DND-41 (cell line): ENCODE measurements around the gene ANKRD31.
"Not testable (repeated sequence)": the region's sequence is repeated elsewhere in the genome, so short reads cannot be mapped to it uniquely, and the experiment has no call there.

Source experiments
- ATAC-seq: fragments of 200-7000 bp; cut with Tn5 transposase; 3 replicates; pipeline ENCODE4 v1.9.1; 2021; ENCODE audit warnings: low read depth; ENCODE audit not compliant: insufficient read depth
- DNase-seq: peaks from one replicate; pipeline ENCODE4 v3.0.0-alpha.2; 2020
- H2AFZ ChIP-seq: 2 replicates; pipeline ENCODE4 v1.6.0; 2012; ENCODE audit warnings: low read depth, low read length
- H3K27ac ChIP-seq: 2 replicates; pipeline ENCODE4 v1.5.1; 2012; ENCODE audit warnings: low read length, inconsistent platforms
- H3K27me3 ChIP-seq: fragments of 200-600 bp; sonication (generic); 2 replicates; pipeline ENCODE4 v1.6.0; 2012; ENCODE audit warnings: low read length, mild to moderate bottlenecking, inconsistent platforms; ENCODE audit not compliant: insufficient read depth, poor library complexity
- H3K36me3 ChIP-seq: 2 replicates; pipeline ENCODE4 v1.5.1; 2012; ENCODE audit warnings: low read length, inconsistent platforms; ENCODE audit not compliant: insufficient read depth
- H3K4me1 ChIP-seq: 2 replicates; pipeline ENCODE4 v1.5.1; 2012; ENCODE audit warnings: mild to moderate bottlenecking, low read length; ENCODE audit not compliant: insufficient read depth
- H3K4me2 ChIP-seq: 2 replicates; pipeline ENCODE4 v1.6.0; 2012; ENCODE audit warnings: mild to moderate bottlenecking, moderate library complexity, low read length, inconsistent platforms; ENCODE audit not compliant: insufficient read depth
- H3K4me3 ChIP-seq, 2 experiments: fragments of 200-600 bp in 1 of 2; shearing (Covaris generic) in 1 of 2; 2 replicates each; pipeline ENCODE4 v1.5.1; 2012 to 2016; ENCODE audit warnings: inconsistent platforms in 2 of 2, low read length in 2 of 2, mild to moderate bottlenecking in 2 of 2, low read depth in 1 of 2, moderate library complexity in 1 of 2
- H3K79me2 ChIP-seq: 2 replicates; pipeline ENCODE4 v1.6.0; 2012; ENCODE audit warnings: low read length, inconsistent platforms; ENCODE audit not compliant: insufficient read depth
- H3K9ac ChIP-seq: 2 replicates; pipeline ENCODE4 v1.6.0; 2012; ENCODE audit warnings: low read depth, mild to moderate bottlenecking, inconsistent platforms, low read length, moderate library complexity
- H3K9me3 ChIP-seq: 2 replicates; pipeline ENCODE4 v1.5.1; 2012; ENCODE audit warnings: low read length, moderate library complexity, mild to moderate bottlenecking, inconsistent platforms; ENCODE audit not compliant: insufficient read depth, severe bottlenecking
- H4K20me1 ChIP-seq: 2 replicates; pipeline ENCODE4 v1.6.0; 2012; ENCODE audit warnings: low read length; ENCODE audit not compliant: insufficient read depth
- EZH2 ChIP-seq: IDR thresholded peaks from 3 replicates; pipeline ENCODE4 v1.6.1; 2012; ENCODE audit warnings: borderline replicate concordance, low read depth, mild to moderate bottlenecking, moderate library complexity, low read length, inconsistent platforms; ENCODE audit not compliant: severe bottlenecking
- TF ChIP-seq, protein P1 (sequence below): IDR thresholded peaks from 2 replicates; pipeline ENCODE4 v1.5.1; 2012; ENCODE audit warnings: borderline replicate concordance, low read length, moderate library complexity, mild to moderate bottlenecking; ENCODE audit not compliant: poor library complexity, severe bottlenecking; ENCODE audit errors: extremely low read depth

Gene ANKRD31

DNA sequence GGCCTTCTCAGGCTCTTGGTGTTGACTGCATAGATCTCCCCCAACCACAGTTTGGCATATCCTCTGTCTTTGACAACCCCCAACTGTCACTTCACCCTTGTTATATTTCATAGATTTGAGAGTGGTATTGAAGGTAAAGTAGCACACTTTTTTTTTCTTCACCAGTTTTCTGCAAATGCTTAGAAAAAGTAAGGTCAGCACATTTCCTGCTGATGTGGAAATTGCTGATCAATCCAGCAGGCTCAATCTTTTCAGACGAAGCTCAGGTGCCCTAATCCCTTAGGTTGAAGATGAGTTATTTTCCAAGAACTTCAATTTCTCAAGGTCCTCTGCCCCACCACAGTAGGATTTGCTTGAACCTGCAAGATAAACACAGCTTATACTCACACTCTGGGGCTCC lies 38.5 kb upstream of the ANKRD31 start:
- H3K4me2 ChIP-seq, result no peak overlapping the region
- TF ChIP-seq, protein P1, sequence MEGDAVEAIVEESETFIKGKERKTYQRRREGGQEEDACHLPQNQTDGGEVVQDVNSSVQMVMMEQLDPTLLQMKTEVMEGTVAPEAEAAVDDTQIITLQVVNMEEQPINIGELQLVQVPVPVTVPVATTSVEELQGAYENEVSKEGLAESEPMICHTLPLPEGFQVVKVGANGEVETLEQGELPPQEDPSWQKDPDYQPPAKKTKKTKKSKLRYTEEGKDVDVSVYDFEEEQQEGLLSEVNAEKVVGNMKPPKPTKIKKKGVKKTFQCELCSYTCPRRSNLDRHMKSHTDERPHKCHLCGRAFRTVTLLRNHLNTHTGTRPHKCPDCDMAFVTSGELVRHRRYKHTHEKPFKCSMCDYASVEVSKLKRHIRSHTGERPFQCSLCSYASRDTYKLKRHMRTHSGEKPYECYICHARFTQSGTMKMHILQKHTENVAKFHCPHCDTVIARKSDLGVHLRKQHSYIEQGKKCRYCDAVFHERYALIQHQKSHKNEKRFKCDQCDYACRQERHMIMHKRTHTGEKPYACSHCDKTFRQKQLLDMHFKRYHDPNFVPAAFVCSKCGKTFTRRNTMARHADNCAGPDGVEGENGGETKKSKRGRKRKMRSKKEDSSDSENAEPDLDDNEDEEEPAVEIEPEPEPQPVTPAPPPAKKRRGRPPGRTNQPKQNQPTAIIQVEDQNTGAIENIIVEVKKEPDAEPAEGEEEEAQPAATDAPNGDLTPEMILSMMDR, result no peak
- TF ChIP-seq EZH2, result no peak
- no peak overlapping the region for H3K4me3 ChIP-seq
- DNase-seq, result no peak
- H3K79me2 ChIP-seq, result no peaks in the 10 kb centered on the region
- H3K27ac ChIP-seq, result no peak overlapping the region
- H3K27me3 ChIP-seq, result no peaks in the 10 kb centered on the region
- no peaks in the 10 kb centered on the region for H4K20me1 ChIP-seq
- no peaks in the 10 kb centered on the region for H3K36me3 ChIP-seq
- ATAC-seq, result no peak
- H2AFZ ChIP-seq, result no peak overlapping the region
- H3K9me3 ChIP-seq, result no peaks in the 10 kb centered on the region
- no peak overlapping the region for H3K9ac ChIP-seq
- H3K4me1 ChIP-seq, result no peaks in the 10 kb centered on the region

- Histone ChIP-seq H2AFZ (no peak overlapping the region), H3K4me2 (no peak overlapping the region), H3K4me3 (no peak overlapping the region), H3K27me3 (no peaks in the 10 kb centered on the region), H3K9ac (no peak overlapping the region), H4K20me1 (no peaks in the 10 kb centered on the region), H3K27ac (no peak overlapping the region), H3K36me3 (no peaks in the 10 kb centered on the region), H3K4me1 (no peaks in the 10 kb centered on the region), H3K79me2 (no peaks in the 10 kb centered on the region), H3K9me3 (no peaks in the 10 kb centered on the region)
- DNase-seq (no peak), ATAC-seq (no peak)
- TF ChIP-seq EZH2, result no peak
- TF ChIP-seq, protein P1, result no peak
Measured at GRCh38 chr5:75274486-75274885, 37.8 kb upstream of the ANKRD31 start.

- H3K9ac ChIP-seq, H2AFZ ChIP-seq, H4K20me1 ChIP-seq, H3K27ac ChIP-seq, H3K4me3 ChIP-seq, DNase-seq, H3K9me3 ChIP-seq, H3K4me1 ChIP-seq, ATAC-seq, H3K79me2 ChIP-seq, H3K27me3 ChIP-seq, H3K36me3 ChIP-seq, H3K4me2 ChIP-seq: not testable (repeated sequence)
Measured at GRCh38 chr5:75270605-75271004, 33.9 kb upstream of the ANKRD31 start.

- no peak for ATAC-seq
- Histone ChIP-seq H3K36me3 (no peaks in the 10 kb centered on the region), H3K27ac (no peak overlapping the region), H3K9me3 (peaks cover 4% of the 10 kb centered on the region), H4K20me1 (no peaks in the 10 kb centered on the region), H3K4me2 (no peak overlapping the region), H3K9ac (no peak overlapping the region), H2AFZ (no peak overlapping the region), H3K4me1 (no peaks in the 10 kb centered on the region), H3K27me3 (no peaks in the 10 kb centered on the region), H3K79me2 (no peaks in the 10 kb centered on the region), H3K4me3 (no peak overlapping the region)
- TF ChIP-seq, protein P1, result peak; percentile 48
- no peak for TF ChIP-seq EZH2
- DNase-seq, result no peak
Measured at GRCh38 chr5:75265731-75266130, 29.1 kb upstream of the ANKRD31 start.
